Tibial nerve (tissue), 3 donors: ENCODE data around the gene CYP1A1.

Experiments
- EP300 ChIP-seq, 2 donors: sonication (generic); formaldehyde crosslinking; IDR thresholded peaks; one replicate each; pipeline ENCODE4 v1.6.1; 2017; ENCODE audit warnings: antibody characterized with exemption in 2 of 2, mild to moderate bottlenecking in 1 of 2
- POLR2A ChIP-seq, 2 donors: fragments of 450-650 bp; IDR thresholded peaks; one replicate each; pipeline ENCODE4 v1.6.1; 2017; ENCODE audit warnings: antibody characterized with exemption in 2 of 2, mild to moderate bottlenecking in 2 of 2, moderate library complexity in 2 of 2

DNA sequence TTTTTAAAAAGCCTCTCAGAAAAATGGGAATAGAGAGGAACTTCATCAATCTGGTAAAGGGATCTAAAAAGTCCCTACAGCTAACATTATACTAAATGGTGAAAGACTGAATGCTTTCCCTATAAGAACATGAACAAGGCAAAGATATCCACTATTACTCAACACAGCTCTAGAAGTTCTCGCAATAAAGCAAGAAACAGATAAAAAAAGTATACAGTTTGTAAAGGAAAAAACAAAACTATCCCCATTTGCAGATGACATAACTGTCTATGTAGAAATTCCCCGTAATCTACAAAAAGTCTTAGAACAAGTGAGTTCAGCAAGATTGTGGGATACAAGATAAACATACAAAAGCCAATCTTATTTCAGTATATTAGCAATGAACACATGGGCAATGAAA lies 44.9 kb downstream of the CYP1A1 start:
- TF ChIP-seq POLR2A (IDR thresholded peaks at IDR 0.05), result no peak
- no peak for TF ChIP-seq EP300 (IDR thresholded peaks at IDR 0.05)
